Measurements from ENCODE around the gene IL1R2.

DNA sequence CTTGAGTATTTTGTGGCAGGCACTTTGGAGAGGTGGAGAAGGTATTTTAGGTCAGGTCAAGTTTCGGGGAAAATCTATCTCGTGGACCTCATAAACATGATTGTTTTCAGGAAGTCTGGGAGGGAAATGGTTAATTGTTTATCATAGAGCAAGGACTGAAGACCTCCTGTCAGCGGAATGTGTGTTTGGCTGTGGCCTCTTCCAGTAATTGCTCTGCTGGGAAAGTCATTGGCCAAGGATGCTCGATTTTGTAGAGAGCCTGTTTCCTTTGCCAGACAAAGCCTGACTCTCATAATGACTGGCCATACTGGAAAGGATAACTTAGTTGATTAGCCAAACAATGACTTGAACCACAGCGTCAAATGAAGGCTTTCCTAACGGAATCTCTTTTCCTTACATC is 30.0 kb downstream of the IL1R2 start:
- TF ChIP-seq POLR2A (IDR thresholded peaks at IDR 0.05) (no peak), POLR2AphosphoS5 (IDR thresholded peaks at IDR 0.05) (peak in 1 of 3 donors; percentile 32), EP300 (IDR thresholded peaks at IDR 0.05; ENCODE audit: low read depth) (peak; percentile 9)
- TF ChIP-seq, protein P1, sequence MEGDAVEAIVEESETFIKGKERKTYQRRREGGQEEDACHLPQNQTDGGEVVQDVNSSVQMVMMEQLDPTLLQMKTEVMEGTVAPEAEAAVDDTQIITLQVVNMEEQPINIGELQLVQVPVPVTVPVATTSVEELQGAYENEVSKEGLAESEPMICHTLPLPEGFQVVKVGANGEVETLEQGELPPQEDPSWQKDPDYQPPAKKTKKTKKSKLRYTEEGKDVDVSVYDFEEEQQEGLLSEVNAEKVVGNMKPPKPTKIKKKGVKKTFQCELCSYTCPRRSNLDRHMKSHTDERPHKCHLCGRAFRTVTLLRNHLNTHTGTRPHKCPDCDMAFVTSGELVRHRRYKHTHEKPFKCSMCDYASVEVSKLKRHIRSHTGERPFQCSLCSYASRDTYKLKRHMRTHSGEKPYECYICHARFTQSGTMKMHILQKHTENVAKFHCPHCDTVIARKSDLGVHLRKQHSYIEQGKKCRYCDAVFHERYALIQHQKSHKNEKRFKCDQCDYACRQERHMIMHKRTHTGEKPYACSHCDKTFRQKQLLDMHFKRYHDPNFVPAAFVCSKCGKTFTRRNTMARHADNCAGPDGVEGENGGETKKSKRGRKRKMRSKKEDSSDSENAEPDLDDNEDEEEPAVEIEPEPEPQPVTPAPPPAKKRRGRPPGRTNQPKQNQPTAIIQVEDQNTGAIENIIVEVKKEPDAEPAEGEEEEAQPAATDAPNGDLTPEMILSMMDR (IDR thresholded peaks at IDR 0.05), result no peak
